Measurements from ENCODE around the gene SESTD1.
A peak's percentile ranks its signal among the peaks of the same experiment; 100 is the strongest.
"Not testable (repeated sequence)": the region's sequence is repeated elsewhere in the genome, so short reads cannot be mapped to it uniquely, and the experiment has no call there.

The SESTD1 gene

GRCh38 chr2:179266271-179266670, 1.6 kb upstream of the SESTD1 start:
- DNase-seq: no peak

- DNase-seq: no peak
These were observed 464 bp upstream of the SESTD1 start for GRCh38 chr2:179265082-179265510.

GRCh38 chr2:179263446-179264367, 925 bp downstream of the SESTD1 start:
- peak; percentile 20 for DNase-seq

GRCh38 chr2:179263015-179263414, 1.6 kb downstream of the SESTD1 start:
- DNase-seq: no peak

GRCh38 chr2:179262077-179262660, 2.5 kb downstream of the SESTD1 start:
- DNase-seq: no peak

- DNase-seq: no peak
These were observed 3.3 kb downstream of the SESTD1 start for GRCh38 chr2:179261151-179261825.

- DNase-seq: no peak
These were observed 4.4 kb downstream of the SESTD1 start for GRCh38 chr2:179260224-179260623.

- DNase-seq: no peak
These were observed 9.5 kb downstream of the SESTD1 start for GRCh38 chr2:179255129-179255528.

GRCh38 chr2:179253226-179253625, 11.4 kb downstream of the SESTD1 start:
- DNase-seq: no peak

GRCh38 chr2:179252423-179252822, 12.2 kb downstream of the SESTD1 start:
- no peak for DNase-seq

GRCh38 chr2:179251870-179252269, 12.8 kb downstream of the SESTD1 start:
- no peak for DNase-seq

GRCh38 chr2:179250848-179251504, 13.7 kb downstream of the SESTD1 start:
- DNase-seq: no peak

GRCh38 chr2:179250095-179250494, 14.5 kb downstream of the SESTD1 start:
- DNase-seq: no peak

- no peak for DNase-seq
These were observed 16.6 kb downstream of the SESTD1 start for GRCh38 chr2:179248024-179248348.

GRCh38 chr2:179247318-179248023, 17.2 kb downstream of the SESTD1 start:
- no peak for DNase-seq

GRCh38 chr2:179245843-179246242, 18.8 kb downstream of the SESTD1 start:
- not testable (repeated sequence) for DNase-seq

GRCh38 chr2:179243046-179243445, 21.6 kb downstream of the SESTD1 start:
- DNase-seq: no peak

GRCh38 chr2:179240481-179241451, 23.9 kb downstream of the SESTD1 start:
- DNase-seq: no peak

GRCh38 chr2:179239838-179240237, 24.8 kb downstream of the SESTD1 start:
- DNase-seq: no peak

- DNase-seq: peak; percentile 22
These were observed 25.4 kb downstream of the SESTD1 start for GRCh38 chr2:179239195-179239594.

GRCh38 chr2:179238027-179238426, 26.6 kb downstream of the SESTD1 start:
- no peak for DNase-seq
